ENCODE results near the gene L2HGDH. TPM values are rescaled to one million over a fixed set of nuclear protein-coding genes. Genes with fewer than 3 reads are reported as not detected.

The L2HGDH gene
- total and polyA plus RNA-seq, 9 of the 15 experiments (the other 6 are each of a cell fraction or from before 2014, with no cell fraction given) = 1.7 to 16.1 (median 10.5) TPM

- TF ChIP-seq ZNF121 (CRISPR knock-in tag; conservative IDR thresholded peaks at IDR 0.05) (no peak), ZKSCAN8 (CRISPR knock-in tag; IDR thresholded peaks at IDR 0.05) (no peak), SPI1 (IDR thresholded peaks at IDR 0.05; ENCODE audit: borderline replicate concordance, low read depth, low read length) (no peak), ERF (CRISPR knock-in tag; IDR thresholded peaks at IDR 0.05) (no peak), NRF1 (conservative IDR thresholded peaks at IDR 0.05 in 1 of 2, IDR thresholded peaks at IDR 0.05 in 1 of 2) (peak; percentile 75 to 80), POLR2AphosphoS2 (IDR thresholded peaks at IDR 0.05; ENCODE audit: low read length) (no peak), TEAD2 (tag; IDR thresholded peaks at IDR 0.05) (no peak), TFAP4 (CRISPR knock-in tag; IDR thresholded peaks at IDR 0.05; ENCODE audit: borderline replicate concordance) (peak; percentile 73; the same call in 1 of the 2 replicates), PRPF4 (IDR thresholded peaks at IDR 0.05; ENCODE audit: insufficient read depth, low read depth, low read length, poor library complexity, severe bottlenecking) (peak; percentile 46), DLX4 (CRISPR knock-in tag; IDR thresholded peaks at IDR 0.05) (no peak), THRAP3 (IDR thresholded peaks at IDR 0.05; ENCODE audit: borderline replicate concordance) (no peak), ZNF583 (CRISPR knock-in tag; IDR thresholded peaks at IDR 0.05) (no peak), ZNF23 (CRISPR knock-in tag; IDR thresholded peaks at IDR 0.05) (no peak), ZNF449 (CRISPR knock-in tag; IDR thresholded peaks at IDR 0.05) (no peak), ZNF445 (CRISPR knock-in tag; IDR thresholded peaks at IDR 0.05; ENCODE audit: low read depth) (no peak), ESRRA (IDR thresholded peaks at IDR 0.05; ENCODE audit: borderline replicate concordance, low read depth) (peak; percentile 34; the same call in 1 of the 2 replicates), ZFP1 (CRISPR knock-in tag; IDR thresholded peaks at IDR 0.05) (no peak), BHLHE40 (IDR thresholded peaks at IDR 0.05; ENCODE audit: low read length) (peak; percentile 34; the same call in 1 of the 2 replicates), RBM25 (IDR thresholded peaks at IDR 0.05; ENCODE audit: low read depth, low read length, severe bottlenecking) (peak; percentile 76)
- TF ChIP-seq, protein P1, sequence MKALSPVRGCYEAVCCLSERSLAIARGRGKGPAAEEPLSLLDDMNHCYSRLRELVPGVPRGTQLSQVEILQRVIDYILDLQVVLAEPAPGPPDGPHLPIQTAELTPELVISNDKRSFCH (CRISPR knock-in tag; IDR thresholded peaks at IDR 0.05) = no peak
- TF ChIP-seq, protein P1 (tag; IDR thresholded peaks at IDR 0.05) = no peak
- TF ChIP-seq, protein P2, sequence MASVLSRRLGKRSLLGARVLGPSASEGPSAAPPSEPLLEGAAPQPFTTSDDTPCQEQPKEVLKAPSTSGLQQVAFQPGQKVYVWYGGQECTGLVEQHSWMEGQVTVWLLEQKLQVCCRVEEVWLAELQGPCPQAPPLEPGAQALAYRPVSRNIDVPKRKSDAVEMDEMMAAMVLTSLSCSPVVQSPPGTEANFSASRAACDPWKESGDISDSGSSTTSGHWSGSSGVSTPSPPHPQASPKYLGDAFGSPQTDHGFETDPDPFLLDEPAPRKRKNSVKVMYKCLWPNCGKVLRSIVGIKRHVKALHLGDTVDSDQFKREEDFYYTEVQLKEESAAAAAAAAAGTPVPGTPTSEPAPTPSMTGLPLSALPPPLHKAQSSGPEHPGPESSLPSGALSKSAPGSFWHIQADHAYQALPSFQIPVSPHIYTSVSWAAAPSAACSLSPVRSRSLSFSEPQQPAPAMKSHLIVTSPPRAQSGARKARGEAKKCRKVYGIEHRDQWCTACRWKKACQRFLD (CRISPR knock-in tag; IDR thresholded peaks at IDR 0.05) = peak; percentile 56; the same call in 1 of the 2 replicates
- TF ChIP-seq, protein P3, sequence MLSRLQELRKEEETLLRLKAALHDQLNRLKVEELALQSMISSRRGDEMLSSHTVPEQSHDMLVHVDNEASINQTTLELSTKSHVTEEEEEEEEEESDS (CRISPR knock-in tag; IDR thresholded peaks at IDR 0.05) = no peak
These were observed at the start of gene L2HGDH, which contains the start of gene DMAC2L (continued) for GRCh38 chr14:50311972-50312733.
